Keratinocyte (primary cell): ENCODE measurements around the gene ALG6. TPM values are rescaled to one million over a fixed set of nuclear protein-coding genes. Genes with fewer than 3 reads are reported as not detected.

Source experiments
- DNase-seq: peaks from one replicate; pipeline ENCODE4 v3.0.0-alpha.2; 2011; ENCODE audit warnings: low read depth, missing footprints, low spot score
- FAIRE-seq: peaks from 2 replicates; lab custom pipeline; 2011; peaks lifted over from hg19 to GRCh38; lab: Jason Lieb, UNC
- H2AFZ ChIP-seq: 2 replicates; pipeline ENCODE4 v1.6.0; 2012; ENCODE audit warnings: low read length, control low read depth, inconsistent platforms; ENCODE audit not compliant: control insufficient read depth
- H3K27ac ChIP-seq: 2 replicates; pipeline ENCODE4 v1.5.1; 2011; ENCODE audit warnings: low read length; ENCODE audit not compliant: control insufficient read depth, insufficient read depth
- H3K27me3 ChIP-seq: 3 replicates; pipeline ENCODE4 v1.6.0; 2011; ENCODE audit warnings: low read length; ENCODE audit not compliant: control insufficient read depth, insufficient read depth; ENCODE audit errors: extremely low read depth
- H3K36me3 ChIP-seq, 2 experiments: 2 replicates in 1 of 2; 3 replicates in 1 of 2; pipeline ENCODE4 v1.5.1; 2011; ENCODE audit warnings: low read length in 2 of 2, mild to moderate bottlenecking in 1 of 2; ENCODE audit not compliant: control insufficient read depth in 2 of 2, insufficient read depth in 2 of 2; ENCODE audit errors: extremely low read depth in 1 of 2
- H3K4me1 ChIP-seq: 3 replicates; pipeline ENCODE4 v1.5.1; 2011; ENCODE audit warnings: low read length; ENCODE audit not compliant: control insufficient read depth, insufficient read depth; ENCODE audit errors: extremely low read depth
- H3K4me2 ChIP-seq: 3 replicates; pipeline ENCODE4 v1.6.0; 2011; ENCODE audit warnings: low read depth, low read length; ENCODE audit not compliant: control insufficient read depth, insufficient read depth; ENCODE audit errors: extremely low read depth
- H3K4me3 ChIP-seq, 3 experiments: fragments of 200-600 bp in 1 of 3; sonication (generic) in 1 of 3; 2 replicates in 2 of 3; 3 replicates in 1 of 3; pipeline ENCODE4 v1.5.1; 2011 to 2016; ENCODE audit warnings: low read length in 3 of 3, mild to moderate bottlenecking in 3 of 3, control low read depth in 2 of 3, inconsistent platforms in 1 of 3, low read depth in 1 of 3, mixed read lengths in 1 of 3, mixed run types in 1 of 3, moderate library complexity in 1 of 3; ENCODE audit not compliant: control insufficient read depth in 2 of 3, insufficient read depth in 2 of 3; ENCODE audit errors: extremely low read depth in 1 of 3
- H3K79me2 ChIP-seq: 2 replicates; pipeline ENCODE4 v1.6.0; 2012; ENCODE audit warnings: low read length; ENCODE audit not compliant: control insufficient read depth, insufficient read depth
- H3K9ac ChIP-seq: 3 replicates; pipeline ENCODE4 v1.6.0; 2011; ENCODE audit warnings: low read length; ENCODE audit not compliant: control insufficient read depth, insufficient read depth; ENCODE audit errors: extremely low read depth
- H3K9me1 ChIP-seq: 3 replicates; pipeline ENCODE4 v1.6.0; 2011; ENCODE audit warnings: low read length; ENCODE audit not compliant: control insufficient read depth, insufficient read depth; ENCODE audit errors: extremely low read depth
- H3K9me3 ChIP-seq: 2 replicates; pipeline ENCODE4 v1.5.1; 2012; ENCODE audit warnings: low read depth, low read length; ENCODE audit not compliant: control insufficient read depth
- H4K20me1 ChIP-seq: 3 replicates; pipeline ENCODE4 v1.6.0; 2011; ENCODE audit warnings: low read length; ENCODE audit not compliant: control insufficient read depth, insufficient read depth; ENCODE audit errors: extremely low read depth
- CTCF ChIP-seq, 3 experiments: IDR thresholded peaks in 1 of 3; conservative IDR thresholded peaks in 1 of 3; optimal IDR thresholded peaks in 1 of 3; 2 replicates in 2 of 3; 3 replicates in 1 of 3; pipeline versions ENCODE3 to v1.5.1; 2011; ENCODE audit warnings: low read length in 3 of 3, mild to moderate bottlenecking in 3 of 3, moderate library complexity in 2 of 3, control low read depth in 1 of 3, inconsistent platforms in 1 of 3; ENCODE audit not compliant: insufficient read depth in 2 of 3; ENCODE audit errors: extremely low read depth in 1 of 3
- EZH2 ChIP-seq: IDR thresholded peaks from one replicate; pipeline ENCODE4 v1.6.1; 2012; ENCODE audit warnings: inconsistent platforms, mild to moderate bottlenecking, low read length, moderate library complexity
- dilution Hi-C: fragments of 300-500 bp; cut with MboI; formaldehyde crosslinking; loops from one replicate; pipeline ENCODE4 v1.7.0; 2020; ENCODE audit warnings: low sequenced_read_pairs; ENCODE audit not compliant: extremely low pct_ligation_motif_present
- polyA plus RNA-seq, 5 experiments: library from polyadenylated mRNA; depleted of rRNA in 3 of 5; stranded (reverse) in 3 of 5; stranded (forward) in 1 of 5; unstranded in 1 of 5; fragments of >200 nt; gene quantifications; 1 replicate in 1 of 5; 2 replicates in 3 of 5; 3 replicates in 1 of 5; pipeline versions ENCODE4 v1.2.1 to v1.2.3, GENCODE V29; 2011 to 2012; ENCODE audit warnings: missing spikeins in 2 of 5, low read depth in 1 of 5, low replicate concordance in 1 of 5

The ALG6 gene
- polyA plus RNA-seq, 1 donor (not counting 4 experiments of a cell fraction or from before 2014, with no cell fraction given), result 20.5 TPM

GRCh38 chr1:63343922-63344321 lies 23.5 kb upstream of the ALG6 start:
- Histone ChIP-seq H3K4me2 (no peak overlapping the region), H3K27ac (no peak overlapping the region), H2AFZ (no peak overlapping the region), H3K9me3 (no peaks in the 10 kb centered on the region), H3K9me1 (no peaks in the 10 kb centered on the region), H3K79me2 (no peaks in the 10 kb centered on the region), H3K4me3 (no peak overlapping the region), H3K9ac (no peak overlapping the region), H3K27me3 (no peaks in the 10 kb centered on the region), H3K36me3 (no peaks in the 10 kb centered on the region), H3K4me1 (no peaks in the 10 kb centered on the region), H4K20me1 (no peaks in the 10 kb centered on the region)
- no peak for TF ChIP-seq CTCF (optimal IDR thresholded peaks at IDR 0.05 in 1 of 3, IDR thresholded peaks at IDR 0.05 in 1 of 3, conservative IDR thresholded peaks at IDR 0.05 in 1 of 3; ENCODE audit: extremely low read depth in 1 of 3, insufficient read depth in 2 of 3, low read length in 3 of 3)
- no peak for TF ChIP-seq EZH2
- DNase-seq (no peak), FAIRE-seq (no peak)
- dilution Hi-C loops, result no loop called here

DNA sequence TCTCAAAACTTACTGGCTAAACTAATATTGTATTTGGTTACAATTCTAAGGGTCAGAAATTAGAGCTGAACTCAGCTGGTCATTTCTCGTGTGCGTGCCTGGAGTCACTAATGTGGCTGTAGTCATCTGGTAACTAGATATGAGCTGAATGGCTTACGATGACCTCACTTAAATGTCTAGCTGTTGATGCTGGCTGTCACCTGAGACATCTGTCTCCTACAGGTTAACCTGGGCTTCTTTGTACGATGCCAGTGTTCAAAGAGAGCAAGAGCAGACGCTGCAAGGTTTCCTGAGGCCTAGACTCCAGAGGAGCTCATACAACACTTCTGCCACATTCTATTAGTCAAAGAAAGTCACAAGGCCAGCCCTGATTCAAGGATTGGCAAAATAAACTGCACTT lies 17.1 kb upstream of the ALG6 start:
- no peaks in the 10 kb centered on the region for H3K79me2 ChIP-seq
- DNase-seq (no peak), FAIRE-seq (no peak)
- no peak overlapping the region for H3K4me2 ChIP-seq
- TF ChIP-seq CTCF (optimal IDR thresholded peaks at IDR 0.05 in 1 of 3, IDR thresholded peaks at IDR 0.05 in 1 of 3, conservative IDR thresholded peaks at IDR 0.05 in 1 of 3; ENCODE audit: extremely low read depth in 1 of 3, insufficient read depth in 2 of 3, low read length in 3 of 3) (no peak), EZH2 (no peak)
- no peak overlapping the region for H2AFZ ChIP-seq
- H4K20me1 ChIP-seq, result no peaks in the 10 kb centered on the region
- dilution Hi-C loops, result no loop called here
- no peaks in the 10 kb centered on the region for H3K9me3 ChIP-seq
- H3K9ac ChIP-seq, result no peak overlapping the region
- H3K27me3 ChIP-seq, result no peaks in the 10 kb centered on the region
- no peaks in the 10 kb centered on the region for H3K4me1 ChIP-seq
- no peak overlapping the region for H3K27ac ChIP-seq
- H3K36me3 ChIP-seq, result no peaks in the 10 kb centered on the region
- no peaks in the 10 kb centered on the region for H3K9me1 ChIP-seq
- no peak overlapping the region for H3K4me3 ChIP-seq
